Panc1 (cell line): ENCODE data around the gene KERA. TPM values are rescaled to one million over a fixed set of nuclear protein-coding genes. Genes with fewer than 3 reads are reported as not detected.

Experiments
- ATAC-seq: fragments of 200-7000 bp; cut with Tn5 transposase; 2 replicates; pipeline ENCODE4 v1.9.1; 2020; ENCODE audit warnings: mild to moderate bottlenecking, moderate library complexity
- BruUV-seq: library from RNA; stranded (reverse); fragments of 400-500 nt; replicated peaks from 2 replicates; lab custom pipeline; 2021; lab: Mats Ljungman, UMichigan
- CTCF ChIA-PET: fragments of 300-600 bp; sonication (Branson Sonifier 250); formaldehyde crosslinking; loops from one replicate; lab custom pipeline; 2022; ENCODE audit warnings: antibody characterized with exemption; lab: Charles Lee
- POLR2A ChIA-PET: fragments of 300-600 bp; sonication (Branson Sonifier 250); formaldehyde crosslinking; loops from one replicate; lab custom pipeline; 2022; ENCODE audit warnings: antibody characterized with exemption; lab: Charles Lee
- DNase-seq: peaks from one replicate; pipeline ENCODE4 v3.0.0-alpha.2; 2010; ENCODE audit warnings: low read depth, low spot score
- H3K27ac ChIP-seq: 2 replicates; pipeline ENCODE4 v1.5.1; 2011; ENCODE audit warnings: mild to moderate bottlenecking, low read length, inconsistent platforms
- H3K27me3 ChIP-seq: fragments of 200-500 bp; sonication (Bioruptor generic); 2 replicates; pipeline ENCODE4 v1.6.0; 2014; ENCODE audit warnings: low read length, inconsistent platforms; ENCODE audit not compliant: control insufficient read depth, insufficient read depth
- H3K36me3 ChIP-seq: fragments of 200-500 bp; sonication (Bioruptor generic); 2 replicates; pipeline ENCODE4 v1.5.1; 2014; ENCODE audit warnings: inconsistent platforms, mild to moderate bottlenecking, low read length, moderate library complexity; ENCODE audit not compliant: control insufficient read depth, insufficient read depth
- H3K4me1 ChIP-seq: 2 replicates; pipeline ENCODE4 v1.5.1; 2011; ENCODE audit warnings: inconsistent platforms, mild to moderate bottlenecking, low read length, moderate library complexity; ENCODE audit not compliant: control insufficient read depth, insufficient read depth
- H3K4me3 ChIP-seq, 2 experiments: 2 replicates each; pipeline ENCODE4 v1.5.1; 2011 to 2012; ENCODE audit warnings: low read depth in 2 of 2, low read length in 2 of 2, mild to moderate bottlenecking in 2 of 2, inconsistent platforms in 1 of 2, moderate library complexity in 1 of 2
- H3K9me3 ChIP-seq: fragments of 200-500 bp; sonication (Bioruptor generic); 2 replicates; pipeline ENCODE4 v1.5.1; 2014; ENCODE audit warnings: low read depth, mild to moderate bottlenecking, inconsistent platforms, low read length, moderate library complexity; ENCODE audit not compliant: control insufficient read depth, insufficient read depth
- POLR2AphosphoS5 ChIP-seq: IDR thresholded peaks from 2 replicates; pipeline ENCODE4 v1.6.1; 2012; ENCODE audit warnings: mild to moderate bottlenecking, low read depth, low read length, moderate library complexity
- SIN3A ChIP-seq: IDR thresholded peaks from 2 replicates; pipeline ENCODE4 v1.6.1; 2012; ENCODE audit warnings: low read depth, mild to moderate bottlenecking, low read length, moderate library complexity, borderline replicate concordance; ENCODE audit not compliant: insufficient read depth
- TCF7L2 ChIP-seq: IDR thresholded peaks from 2 replicates; pipeline ENCODE4 v1.6.1; 2011; ENCODE audit warnings: mild to moderate bottlenecking, low read depth, low read length, inconsistent platforms
- in situ Hi-C: cut with HindIII; loops from 2 replicates; pipeline ENCODE4 v1.10.0; 2016; ENCODE audit warnings: low sequenced_read_pairs, low pct_unique_long_range_greater_than_20kb
- intact Hi-C: fragments of 100-400 bp; cut with micrococcal nuclease; formaldehyde crosslinking; loops from one replicate; pipeline ENCODE4 v1.10.0; 2022; ENCODE audit not compliant: unreplicated experiment
- total RNA-seq: library from RNA; stranded (reverse); gene quantifications from one replicate; pipeline ENCODE4 v1.2.1, GENCODE V29; 2021; ENCODE audit not compliant: unreplicated experiment
- TF ChIP-seq, protein P1 (sequence below), 2 experiments: IDR thresholded peaks; 2 replicates each; pipeline ENCODE4 v1.6.1; 2011 to 2012; ENCODE audit warnings: low read depth in 2 of 2, control low read depth in 1 of 2, low read length in 1 of 2, mild to moderate bottlenecking in 1 of 2, moderate library complexity in 1 of 2; ENCODE audit not compliant: insufficient read depth in 1 of 2
- TF ChIP-seq, protein P2 (sequence below): fragments of 450-650 bp; IDR thresholded peaks from 2 replicates; pipeline ENCODE4 v1.5.1; 2017; ENCODE audit warnings: mild to moderate bottlenecking

KERA gene
- total RNA-seq, 1 experiment from 2014 or later: not detected

DNA sequence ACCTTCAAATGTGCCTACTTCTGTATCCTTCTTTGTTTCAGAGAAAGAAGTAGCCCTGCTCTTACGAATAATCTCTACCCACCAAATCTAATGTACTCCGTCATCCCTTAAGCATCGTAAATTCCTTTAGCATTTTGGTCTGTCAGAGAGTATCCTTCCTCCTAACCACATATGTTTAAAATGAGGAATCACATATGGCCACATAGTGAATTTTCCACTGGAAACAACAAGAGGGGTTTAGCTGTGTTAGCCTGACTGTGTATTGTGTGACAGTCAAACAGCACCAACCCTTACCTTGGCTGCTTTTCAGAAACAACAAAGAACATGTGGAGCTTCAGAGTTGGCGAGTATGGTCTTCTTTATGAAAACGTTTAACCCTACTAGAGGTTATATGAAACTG lies 48.0 kb upstream of the KERA start:
- no peak overlapping the region for H3K4me3 ChIP-seq
- TF ChIP-seq, protein P1, sequence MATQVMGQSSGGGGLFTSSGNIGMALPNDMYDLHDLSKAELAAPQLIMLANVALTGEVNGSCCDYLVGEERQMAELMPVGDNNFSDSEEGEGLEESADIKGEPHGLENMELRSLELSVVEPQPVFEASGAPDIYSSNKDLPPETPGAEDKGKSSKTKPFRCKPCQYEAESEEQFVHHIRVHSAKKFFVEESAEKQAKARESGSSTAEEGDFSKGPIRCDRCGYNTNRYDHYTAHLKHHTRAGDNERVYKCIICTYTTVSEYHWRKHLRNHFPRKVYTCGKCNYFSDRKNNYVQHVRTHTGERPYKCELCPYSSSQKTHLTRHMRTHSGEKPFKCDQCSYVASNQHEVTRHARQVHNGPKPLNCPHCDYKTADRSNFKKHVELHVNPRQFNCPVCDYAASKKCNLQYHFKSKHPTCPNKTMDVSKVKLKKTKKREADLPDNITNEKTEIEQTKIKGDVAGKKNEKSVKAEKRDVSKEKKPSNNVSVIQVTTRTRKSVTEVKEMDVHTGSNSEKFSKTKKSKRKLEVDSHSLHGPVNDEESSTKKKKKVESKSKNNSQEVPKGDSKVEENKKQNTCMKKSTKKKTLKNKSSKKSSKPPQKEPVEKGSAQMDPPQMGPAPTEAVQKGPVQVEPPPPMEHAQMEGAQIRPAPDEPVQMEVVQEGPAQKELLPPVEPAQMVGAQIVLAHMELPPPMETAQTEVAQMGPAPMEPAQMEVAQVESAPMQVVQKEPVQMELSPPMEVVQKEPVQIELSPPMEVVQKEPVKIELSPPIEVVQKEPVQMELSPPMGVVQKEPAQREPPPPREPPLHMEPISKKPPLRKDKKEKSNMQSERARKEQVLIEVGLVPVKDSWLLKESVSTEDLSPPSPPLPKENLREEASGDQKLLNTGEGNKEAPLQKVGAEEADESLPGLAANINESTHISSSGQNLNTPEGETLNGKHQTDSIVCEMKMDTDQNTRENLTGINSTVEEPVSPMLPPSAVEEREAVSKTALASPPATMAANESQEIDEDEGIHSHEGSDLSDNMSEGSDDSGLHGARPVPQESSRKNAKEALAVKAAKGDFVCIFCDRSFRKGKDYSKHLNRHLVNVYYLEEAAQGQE (IDR thresholded peaks at IDR 0.05; ENCODE audit: insufficient read depth in 1 of 2, low read depth in 2 of 2, low read length in 1 of 2): no peak
- TF ChIP-seq POLR2AphosphoS5 (no peak), TCF7L2 (no peak), SIN3A (no peak)
- TF ChIP-seq, protein P2, sequence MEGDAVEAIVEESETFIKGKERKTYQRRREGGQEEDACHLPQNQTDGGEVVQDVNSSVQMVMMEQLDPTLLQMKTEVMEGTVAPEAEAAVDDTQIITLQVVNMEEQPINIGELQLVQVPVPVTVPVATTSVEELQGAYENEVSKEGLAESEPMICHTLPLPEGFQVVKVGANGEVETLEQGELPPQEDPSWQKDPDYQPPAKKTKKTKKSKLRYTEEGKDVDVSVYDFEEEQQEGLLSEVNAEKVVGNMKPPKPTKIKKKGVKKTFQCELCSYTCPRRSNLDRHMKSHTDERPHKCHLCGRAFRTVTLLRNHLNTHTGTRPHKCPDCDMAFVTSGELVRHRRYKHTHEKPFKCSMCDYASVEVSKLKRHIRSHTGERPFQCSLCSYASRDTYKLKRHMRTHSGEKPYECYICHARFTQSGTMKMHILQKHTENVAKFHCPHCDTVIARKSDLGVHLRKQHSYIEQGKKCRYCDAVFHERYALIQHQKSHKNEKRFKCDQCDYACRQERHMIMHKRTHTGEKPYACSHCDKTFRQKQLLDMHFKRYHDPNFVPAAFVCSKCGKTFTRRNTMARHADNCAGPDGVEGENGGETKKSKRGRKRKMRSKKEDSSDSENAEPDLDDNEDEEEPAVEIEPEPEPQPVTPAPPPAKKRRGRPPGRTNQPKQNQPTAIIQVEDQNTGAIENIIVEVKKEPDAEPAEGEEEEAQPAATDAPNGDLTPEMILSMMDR: no peak
- POLR2A ChIA-PET: no interaction called here
- no peaks in the 10 kb centered on the region for H3K9me3 ChIP-seq
- no peaks in the 10 kb centered on the region for H3K4me1 ChIP-seq
- BruUV-seq: no TSS peak
- CTCF ChIA-PET: no interaction called here
- no peak overlapping the region for H3K27ac ChIP-seq
- in situ Hi-C loops (no loop called here), intact Hi-C loops (no loop called here)
- no peaks in the 10 kb centered on the region for H3K36me3 ChIP-seq
- no peaks in the 10 kb centered on the region for H3K27me3 ChIP-seq
- DNase-seq (no peak), ATAC-seq (no peak)

DNA sequence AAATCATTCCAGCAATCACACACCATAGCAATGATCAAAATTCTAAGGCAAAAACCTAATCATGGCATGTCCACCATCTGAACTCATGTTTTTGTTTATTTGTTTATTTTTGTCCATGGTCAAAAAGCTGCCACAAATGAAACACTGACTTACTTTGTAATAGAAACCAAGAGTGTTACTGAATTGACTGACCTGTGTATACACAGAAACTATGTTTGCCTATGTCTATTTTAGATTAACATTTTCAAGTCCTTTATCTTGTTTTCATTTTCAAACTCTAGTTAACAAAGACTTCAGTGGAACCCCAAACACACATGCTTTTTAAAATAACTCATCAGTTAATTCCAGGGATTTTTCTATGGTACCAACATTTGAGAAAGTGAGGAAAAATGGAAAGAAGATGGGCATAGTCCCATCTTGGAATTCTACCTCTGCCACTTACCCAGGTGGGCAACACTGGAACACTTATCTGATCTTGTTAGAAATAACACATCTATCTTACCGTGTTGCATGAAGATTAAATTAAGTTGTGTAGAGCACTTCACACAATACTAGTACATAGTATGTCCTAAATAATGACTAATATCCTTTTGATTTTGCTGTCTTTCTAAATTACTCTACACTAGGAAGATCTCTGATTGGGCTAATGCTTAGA lies 47.1 kb upstream of the KERA start:
- no peak overlapping the region for H3K4me3 ChIP-seq
- no TSS peak for BruUV-seq
- CTCF ChIA-PET: no interaction called here
- DNase-seq (no peak), ATAC-seq (no peak)
- in situ Hi-C loops: no loop called here
- H3K36me3 ChIP-seq: no peaks in the 10 kb centered on the region
- POLR2A ChIA-PET: no interaction called here
- H3K4me1 ChIP-seq: no peaks in the 10 kb centered on the region
- no peaks in the 10 kb centered on the region for H3K27me3 ChIP-seq
- H3K9me3 ChIP-seq: no peaks in the 10 kb centered on the region
- intact Hi-C loops: no loop called here
- TF ChIP-seq, protein P1 (IDR thresholded peaks at IDR 0.05; ENCODE audit: insufficient read depth in 1 of 2, low read depth in 2 of 2, low read length in 1 of 2): no peak
- TF ChIP-seq POLR2AphosphoS5: no peak
- TF ChIP-seq TCF7L2: no peak
- TF ChIP-seq, protein P2: no peak
- TF ChIP-seq SIN3A: no peak
- no peak overlapping the region for H3K27ac ChIP-seq
